LoVo (cell line): Measurements from ENCODE around the gene AP5Z1.

Source experiments
- DNase-seq: peaks from one replicate; pipeline ENCODE4 v3.0.0-alpha.2; 2016; ENCODE audit warnings: low spot score

AP5Z1 gene

GRCh38 chr7:4822677-4823076 is 47.3 kb downstream of the AP5Z1 start:
- DNase-seq = no peak

GRCh38 chr7:4823441-4824119 is 48.2 kb downstream of the AP5Z1 start:
- no peak for DNase-seq

- DNase-seq = no peak
Measured at GRCh38 chr7:4824120-4824775, 48.8 kb downstream of the AP5Z1 start.

- DNase-seq = no peak
Measured at GRCh38 chr7:4825081-4825480, 49.7 kb downstream of the AP5Z1 start.

- no peak for DNase-seq
Measured at GRCh38 chr7:4828720-4829383, 53.4 kb downstream of the AP5Z1 start.

DNA sequence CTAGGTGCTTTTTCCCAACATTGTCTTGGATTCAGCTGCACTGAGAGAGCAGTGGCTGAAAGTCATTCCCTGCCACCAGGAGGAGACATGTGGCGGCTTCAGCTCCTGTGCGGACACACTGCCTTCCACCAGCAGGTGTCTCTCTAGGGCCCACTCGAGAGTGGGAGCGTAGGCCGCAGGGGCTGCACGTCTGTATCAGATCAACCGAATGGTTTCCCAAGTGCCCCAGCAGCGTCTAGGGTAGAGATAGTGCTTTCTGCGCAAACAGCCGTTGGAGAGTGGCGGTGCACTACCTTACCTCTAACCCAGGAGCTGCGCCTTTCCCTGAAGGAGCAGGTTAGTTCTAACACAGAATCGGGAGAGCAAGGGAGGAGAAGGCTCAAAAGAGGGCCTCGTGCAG is 54.8 kb downstream of the AP5Z1 start:
- DNase-seq = peak; percentile 26

DNA sequence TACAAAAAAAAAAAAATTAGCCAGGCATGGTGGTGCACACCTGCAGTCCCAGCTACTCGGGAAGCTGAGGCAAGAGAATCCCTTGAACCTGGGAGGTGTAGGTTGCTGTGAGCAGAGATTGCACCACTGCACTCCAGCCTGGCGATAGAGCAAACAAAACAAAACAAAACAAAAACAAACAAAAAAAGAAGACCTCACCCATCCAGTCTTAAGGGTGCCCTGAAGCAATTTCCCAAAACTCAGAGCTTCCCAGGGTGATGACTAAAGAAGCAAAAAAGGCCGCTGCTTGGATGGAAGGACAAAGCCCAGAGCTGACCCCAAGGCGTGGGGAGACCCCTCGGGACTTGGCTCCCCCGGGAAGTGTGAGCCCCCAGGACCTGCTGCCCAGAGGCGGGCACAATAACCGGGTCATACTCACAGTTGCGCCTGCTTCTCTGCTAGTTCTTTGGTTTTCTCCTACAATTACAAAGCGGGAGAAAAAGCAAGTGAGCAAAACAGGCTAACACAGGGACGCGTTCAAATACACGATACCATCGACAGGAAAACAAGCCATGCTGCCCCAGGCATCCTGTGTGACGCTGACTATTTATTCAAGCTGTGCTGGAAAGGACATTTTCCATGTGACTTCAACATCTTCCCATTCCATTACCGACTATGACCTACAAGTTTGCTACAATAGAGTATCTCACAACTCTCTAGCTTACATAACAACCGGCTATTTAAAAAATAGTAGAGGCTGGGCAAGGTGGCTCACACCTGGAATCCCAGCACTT is 56.5 kb downstream of the AP5Z1 start:
- no peak for DNase-seq

- DNase-seq = no peak
Measured at GRCh38 chr7:4832711-4833110, 57.3 kb downstream of the AP5Z1 start.

- DNase-seq = no peak
Measured at GRCh38 chr7:4833176-4833575, 57.8 kb downstream of the AP5Z1 start.

GRCh38 chr7:4833691-4834600 is 58.5 kb downstream of the AP5Z1 start:
- DNase-seq = no peak

DNA sequence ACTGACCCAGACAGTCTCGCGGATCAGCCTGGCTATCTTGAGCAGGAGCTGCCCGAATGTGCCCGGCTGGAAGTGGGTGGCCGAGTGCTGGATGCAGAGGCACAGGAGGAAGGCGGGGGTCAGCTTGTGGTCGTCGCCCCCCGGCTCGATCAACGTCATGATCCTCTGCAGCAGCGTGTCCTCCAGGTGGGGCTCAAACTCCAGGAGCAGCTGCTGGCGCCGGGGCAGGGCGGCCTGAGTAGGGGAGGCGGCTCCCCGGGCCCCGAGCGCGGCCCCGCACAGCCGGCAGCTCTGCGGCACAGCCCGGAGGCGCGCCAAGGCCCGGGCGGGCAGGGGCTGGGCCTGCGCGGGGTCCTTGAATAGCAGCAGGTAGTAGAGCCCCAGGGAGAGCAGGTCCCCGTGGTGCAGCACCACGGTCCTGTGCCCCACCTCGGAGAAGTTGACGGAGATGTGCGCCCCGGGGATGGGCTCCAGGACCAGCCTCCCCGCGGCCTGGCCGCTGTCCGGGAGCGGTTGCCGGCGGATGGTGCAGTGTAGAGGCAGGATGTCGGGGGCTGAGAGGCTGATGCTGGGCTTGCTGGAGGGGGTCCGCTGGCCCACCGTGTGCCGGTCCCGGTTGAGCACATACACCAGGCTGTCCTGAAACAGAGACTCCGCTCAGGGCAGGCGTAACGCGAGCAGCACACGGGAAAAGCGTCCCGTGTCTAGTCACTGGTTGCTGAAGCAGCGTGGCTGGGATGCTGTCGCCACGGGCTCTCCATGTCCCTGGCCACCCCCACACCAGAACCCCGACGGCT is 59.4 kb downstream of the AP5Z1 start:
- no peak for DNase-seq

DNA sequence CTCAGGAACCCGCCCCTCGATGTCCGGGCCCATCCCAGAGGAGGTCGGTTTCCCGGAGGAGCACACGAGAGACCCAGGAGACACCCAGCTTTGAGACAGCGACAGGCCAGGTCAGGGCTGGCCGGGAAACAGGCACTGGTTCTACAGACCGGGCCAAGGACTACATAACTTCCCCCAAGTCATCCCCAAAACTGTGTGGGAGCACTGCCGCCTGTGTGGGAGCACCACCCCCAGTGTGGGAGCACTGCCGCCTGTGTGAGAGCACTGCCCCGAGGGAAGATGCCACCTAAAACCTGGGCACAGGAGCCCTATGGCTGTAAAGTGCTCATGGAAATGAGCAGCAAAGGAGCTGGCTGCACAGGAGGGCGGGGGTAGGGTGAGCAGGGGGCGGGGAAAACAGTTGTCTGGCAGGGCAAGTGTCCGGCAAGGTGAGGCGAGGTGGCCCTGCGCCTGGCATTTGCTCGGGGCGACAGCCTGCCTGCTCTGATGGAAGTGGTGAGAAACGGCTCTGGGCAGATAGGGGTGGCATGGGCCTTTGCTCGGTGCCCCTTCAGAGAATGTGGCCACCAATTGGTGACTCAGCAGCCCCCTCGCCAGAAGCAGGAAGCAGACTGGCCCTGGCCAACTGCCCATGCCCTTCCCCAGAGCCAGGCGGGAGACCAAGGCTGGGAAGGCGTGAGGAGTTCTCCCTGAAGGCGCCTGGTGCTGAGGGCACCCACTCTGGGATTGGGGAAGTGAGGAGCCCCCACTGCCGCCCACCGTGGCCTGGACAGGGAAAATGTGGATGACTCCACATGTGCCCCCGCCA is 60.2 kb downstream of the AP5Z1 start:
- DNase-seq = no peak

- DNase-seq = no peak
Measured at GRCh38 chr7:4836206-4836661, 60.8 kb downstream of the AP5Z1 start.

GRCh38 chr7:4837041-4837802 is 61.8 kb downstream of the AP5Z1 start:
- DNase-seq = no peak

GRCh38 chr7:4837803-4838625 is 62.6 kb downstream of the AP5Z1 start:
- no peak for DNase-seq

GRCh38 chr7:4838626-4839334 is 63.4 kb downstream of the AP5Z1 start:
- DNase-seq = no peak

GRCh38 chr7:4840079-4840501 is 64.7 kb downstream of the AP5Z1 start:
- no peak for DNase-seq
